Epidermal melanocyte (primary cell): ENCODE results near the gene NELL2.

Experiments
- DNase-seq: peaks from one replicate; pipeline ENCODE4 v3.0.0; 2011; ENCODE audit warnings: low spot score; ENCODE audit not compliant: insufficient read length

The NELL2 gene

GRCh38 chr12:44627387-44628166, 248.5 kb downstream of the NELL2 start:
- DNase-seq = no peak

- no peak for DNase-seq
Observed at GRCh38 chr12:44626883-44627282, 249.2 kb downstream of the NELL2 start.

- DNase-seq = no peak
Observed at GRCh38 chr12:44618946-44619345, 257.2 kb downstream of the NELL2 start.

GRCh38 chr12:44616402-44616801, 259.7 kb downstream of the NELL2 start:
- DNase-seq = no peak

GRCh38 chr12:44611538-44611937, 264.6 kb downstream of the NELL2 start:
- no peak for DNase-seq

- no peak for DNase-seq
Observed at GRCh38 chr12:44603701-44604100, 272.4 kb downstream of the NELL2 start.

GRCh38 chr12:44592626-44593025, 283.5 kb downstream of the NELL2 start:
- no peak for DNase-seq

GRCh38 chr12:44589697-44590096, 286.4 kb downstream of the NELL2 start:
- no peak for DNase-seq

GRCh38 chr12:44588651-44589050, 287.5 kb downstream of the NELL2 start:
- DNase-seq = no peak

GRCh38 chr12:44584625-44585024, 291.5 kb downstream of the NELL2 start:
- DNase-seq = no peak

GRCh38 chr12:44582521-44582920, 293.6 kb downstream of the NELL2 start:
- no peak for DNase-seq

GRCh38 chr12:44581642-44582242, 294.4 kb downstream of the NELL2 start:
- DNase-seq = no peak

GRCh38 chr12:44574586-44574985, 301.5 kb downstream of the NELL2 start:
- DNase-seq = no peak

- no peak for DNase-seq
Observed at GRCh38 chr12:44573723-44574122, 302.4 kb downstream of the NELL2 start.

- no peak for DNase-seq
Observed at GRCh38 chr12:44571006-44571550, 305.0 kb downstream of the NELL2 start.

GRCh38 chr12:44570036-44570583, 306.0 kb downstream of the NELL2 start:
- DNase-seq = no peak

- DNase-seq = no peak
Observed at GRCh38 chr12:44565163-44565562, 311.0 kb downstream of the NELL2 start.

GRCh38 chr12:44563486-44563885, 312.6 kb downstream of the NELL2 start:
- DNase-seq = no peak

- DNase-seq = no peak
Observed at GRCh38 chr12:44558340-44559100, 317.6 kb downstream of the NELL2 start.

GRCh38 chr12:44555454-44555853, 320.7 kb downstream of the NELL2 start:
- DNase-seq = no peak

- DNase-seq = no peak
Observed at GRCh38 chr12:44551631-44552030, 324.5 kb downstream of the NELL2 start.

- no peak for DNase-seq
Observed at GRCh38 chr12:44550377-44550776, 325.7 kb downstream of the NELL2 start.
